ENCODE results near the gene CORT.

CORT gene

GRCh38 chr1:10498231-10498630 lies 48.4 kb downstream of the CORT start:
- in situ Hi-C loops (cut with MboI; ENCODE audit: low sequenced_read_pairs, unreplicated experiment): no loop called here

More at GRCh38 chr1:10498231-10498630, 48.4 kb downstream of the CORT start:
- TF ChIP-seq, protein P1, sequence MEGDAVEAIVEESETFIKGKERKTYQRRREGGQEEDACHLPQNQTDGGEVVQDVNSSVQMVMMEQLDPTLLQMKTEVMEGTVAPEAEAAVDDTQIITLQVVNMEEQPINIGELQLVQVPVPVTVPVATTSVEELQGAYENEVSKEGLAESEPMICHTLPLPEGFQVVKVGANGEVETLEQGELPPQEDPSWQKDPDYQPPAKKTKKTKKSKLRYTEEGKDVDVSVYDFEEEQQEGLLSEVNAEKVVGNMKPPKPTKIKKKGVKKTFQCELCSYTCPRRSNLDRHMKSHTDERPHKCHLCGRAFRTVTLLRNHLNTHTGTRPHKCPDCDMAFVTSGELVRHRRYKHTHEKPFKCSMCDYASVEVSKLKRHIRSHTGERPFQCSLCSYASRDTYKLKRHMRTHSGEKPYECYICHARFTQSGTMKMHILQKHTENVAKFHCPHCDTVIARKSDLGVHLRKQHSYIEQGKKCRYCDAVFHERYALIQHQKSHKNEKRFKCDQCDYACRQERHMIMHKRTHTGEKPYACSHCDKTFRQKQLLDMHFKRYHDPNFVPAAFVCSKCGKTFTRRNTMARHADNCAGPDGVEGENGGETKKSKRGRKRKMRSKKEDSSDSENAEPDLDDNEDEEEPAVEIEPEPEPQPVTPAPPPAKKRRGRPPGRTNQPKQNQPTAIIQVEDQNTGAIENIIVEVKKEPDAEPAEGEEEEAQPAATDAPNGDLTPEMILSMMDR (IDR thresholded peaks at IDR 0.05; ENCODE audit: borderline replicate concordance, control extremely low read depth, extremely low read depth, insufficient read depth, missing control alignments): no peak
- no peak for DNase-seq (ENCODE audit: low spot score)
